HepG2 (cell line): ENCODE data around the gene FRMD3. TPM values are rescaled to one million over a fixed set of nuclear protein-coding genes. Genes with fewer than 3 reads are reported as not detected.
A peak's percentile ranks its signal among the peaks of the same experiment; 100 is the strongest.

Experiments used
- KLF12 ChIP-seq: sonication (generic); formaldehyde crosslinking; IDR thresholded peaks from 2 replicates; pipeline ENCODE4 v1.4.0; 2020; ENCODE audit warnings: missing genetic modification reagents, borderline replicate concordance
- KLF16 ChIP-seq, 2 experiments: sonication (generic) in 1 of 2; formaldehyde crosslinking in 1 of 2; IDR thresholded peaks; 2 replicates each; pipeline versions ENCODE4 v1.6.1 to v1.8.0; 2016 to 2023; ENCODE audit warnings: missing genetic modification reagents in 2 of 2, missing compliant biosample characterization in 1 of 2
- NCOA5 ChIP-seq: sonication (generic); formaldehyde crosslinking; IDR thresholded peaks from 2 replicates; pipeline ENCODE4 v1.4.0; 2020; ENCODE audit warnings: missing genetic modification reagents
- SRSF9 ChIP-seq: fragments of 200-400 bp; formaldehyde crosslinking; IDR thresholded peaks from 2 replicates; pipeline ENCODE4 v1.6.1; 2018; ENCODE audit warnings: borderline replicate concordance, mild to moderate bottlenecking, low read depth, low read length; ENCODE audit not compliant: insufficient read depth, poor library complexity, severe bottlenecking
- ZNF451 ChIP-seq: sonication (generic); formaldehyde crosslinking; IDR thresholded peaks from 2 replicates; pipeline ENCODE4 v1.5.0; 2020; ENCODE audit warnings: mild to moderate bottlenecking, missing genetic modification reagents
- polyA plus RNA-seq, 8 experiments: library from polyadenylated mRNA; depleted of rRNA in 3 of 8; stranded (reverse) in 7 of 8; unstranded in 1 of 8; fragments of >200 nt; fragmentation: Illumina TruSeq in 4 of 8; extraction: Trizol in 4 of 8; gene quantifications; 2 replicates each; pipeline versions ENCODE4 v1.2.1 to v1.2.3, GENCODE V29; 2011 to 2016; ENCODE audit warnings: low read depth in 4 of 8, missing spikeins in 1 of 8, mixed read lengths in 1 of 8; ENCODE audit not compliant: insufficient read depth in 1 of 8
- total RNA-seq, 5 experiments: library from RNA; depleted of rRNA; stranded (reverse); fragments of >200 nt; fragmentation: Illumina TruSeq; extraction: Trizol; gene quantifications; 2 replicates each; pipeline ENCODE4 v1.2.3, GENCODE V29; 2016; ENCODE audit warnings: low read depth in 1 of 5
- TF ChIP-seq, protein P1 (sequence below): sonication (generic); formaldehyde crosslinking; IDR thresholded peaks from 2 replicates; pipeline ENCODE4 v1.5.1; 2020; ENCODE audit warnings: mild to moderate bottlenecking, missing genetic modification reagents, moderate library complexity
- TF ChIP-seq, protein P2 (sequence below): sonication (generic); formaldehyde crosslinking; IDR thresholded peaks from 2 replicates; pipeline ENCODE4 v1.4.0; 2020; ENCODE audit warnings: missing genetic modification reagents, borderline replicate concordance
- TF ChIP-seq, protein P3 (sequence below): sonication (generic); formaldehyde crosslinking; IDR thresholded peaks from 2 replicates; pipeline ENCODE4 v1.4.0; 2020; ENCODE audit warnings: mild to moderate bottlenecking, missing genetic modification reagents
- TF ChIP-seq, protein P4 (sequence below): sonication (generic); formaldehyde crosslinking; IDR thresholded peaks from 2 replicates; pipeline ENCODE4 v1.5.1; 2020; ENCODE audit warnings: missing genetic modification reagents, mild to moderate bottlenecking, borderline replicate concordance

The FRMD3 gene
- total and polyA plus RNA-seq, 2 of the 13 experiments (the other 11 are each of a cell fraction or from before 2014, with no cell fraction given): 3.2 to 7.7 TPM

DNA sequence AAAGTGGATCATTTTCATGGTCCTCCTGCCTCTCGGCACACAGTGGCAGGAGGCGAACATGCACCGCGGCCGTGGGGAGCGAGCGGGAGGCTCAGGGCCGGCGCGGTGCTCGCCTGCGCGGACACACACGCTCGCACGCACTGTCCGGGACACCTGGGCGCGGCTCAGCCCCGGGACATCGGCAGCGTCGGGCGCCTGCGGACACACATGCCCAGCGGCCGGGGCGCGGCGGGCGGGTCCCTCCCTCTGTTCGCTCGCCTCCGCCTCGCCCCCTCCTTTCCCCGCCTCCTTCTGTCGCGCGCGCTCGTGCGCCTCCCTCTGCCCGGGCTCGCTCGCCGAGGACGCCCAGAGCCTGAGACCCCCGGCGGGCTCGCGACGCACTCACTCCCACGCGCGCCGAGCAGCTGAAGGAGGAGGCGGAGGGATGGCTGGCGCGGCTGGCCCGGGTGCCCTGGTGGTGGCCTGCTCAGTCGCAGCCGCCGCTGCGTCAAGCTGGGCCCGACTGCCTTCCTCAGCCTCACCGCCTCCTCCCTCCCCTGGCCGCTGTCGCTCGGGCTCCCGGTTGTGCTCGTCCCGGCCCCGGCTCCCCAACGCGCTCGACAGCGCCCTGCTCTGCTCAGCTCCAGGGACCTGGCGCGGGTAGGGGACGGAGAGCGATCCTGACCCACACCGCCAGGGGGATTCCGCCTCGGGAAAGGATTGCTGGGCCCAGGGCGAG, at the start of gene FRMD3 (continued):
- TF ChIP-seq, protein P1, sequence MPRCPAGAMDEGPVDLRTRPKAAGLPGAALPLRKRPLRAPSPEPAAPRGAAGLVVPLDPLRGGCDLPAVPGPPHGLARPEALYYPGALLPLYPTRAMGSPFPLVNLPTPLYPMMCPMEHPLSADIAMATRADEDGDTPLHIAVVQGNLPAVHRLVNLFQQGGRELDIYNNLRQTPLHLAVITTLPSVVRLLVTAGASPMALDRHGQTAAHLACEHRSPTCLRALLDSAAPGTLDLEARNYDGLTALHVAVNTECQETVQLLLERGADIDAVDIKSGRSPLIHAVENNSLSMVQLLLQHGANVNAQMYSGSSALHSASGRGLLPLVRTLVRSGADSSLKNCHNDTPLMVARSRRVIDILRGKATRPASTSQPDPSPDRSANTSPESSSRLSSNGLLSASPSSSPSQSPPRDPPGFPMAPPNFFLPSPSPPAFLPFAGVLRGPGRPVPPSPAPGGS (CRISPR knock-in tag): peak; percentile 80; the same call in 1 of the 2 replicates
- no peak for TF ChIP-seq NCOA5 (CRISPR knock-in tag)
- TF ChIP-seq ZNF451 (CRISPR knock-in tag): peak; percentile 69
- TF ChIP-seq, protein P2, sequence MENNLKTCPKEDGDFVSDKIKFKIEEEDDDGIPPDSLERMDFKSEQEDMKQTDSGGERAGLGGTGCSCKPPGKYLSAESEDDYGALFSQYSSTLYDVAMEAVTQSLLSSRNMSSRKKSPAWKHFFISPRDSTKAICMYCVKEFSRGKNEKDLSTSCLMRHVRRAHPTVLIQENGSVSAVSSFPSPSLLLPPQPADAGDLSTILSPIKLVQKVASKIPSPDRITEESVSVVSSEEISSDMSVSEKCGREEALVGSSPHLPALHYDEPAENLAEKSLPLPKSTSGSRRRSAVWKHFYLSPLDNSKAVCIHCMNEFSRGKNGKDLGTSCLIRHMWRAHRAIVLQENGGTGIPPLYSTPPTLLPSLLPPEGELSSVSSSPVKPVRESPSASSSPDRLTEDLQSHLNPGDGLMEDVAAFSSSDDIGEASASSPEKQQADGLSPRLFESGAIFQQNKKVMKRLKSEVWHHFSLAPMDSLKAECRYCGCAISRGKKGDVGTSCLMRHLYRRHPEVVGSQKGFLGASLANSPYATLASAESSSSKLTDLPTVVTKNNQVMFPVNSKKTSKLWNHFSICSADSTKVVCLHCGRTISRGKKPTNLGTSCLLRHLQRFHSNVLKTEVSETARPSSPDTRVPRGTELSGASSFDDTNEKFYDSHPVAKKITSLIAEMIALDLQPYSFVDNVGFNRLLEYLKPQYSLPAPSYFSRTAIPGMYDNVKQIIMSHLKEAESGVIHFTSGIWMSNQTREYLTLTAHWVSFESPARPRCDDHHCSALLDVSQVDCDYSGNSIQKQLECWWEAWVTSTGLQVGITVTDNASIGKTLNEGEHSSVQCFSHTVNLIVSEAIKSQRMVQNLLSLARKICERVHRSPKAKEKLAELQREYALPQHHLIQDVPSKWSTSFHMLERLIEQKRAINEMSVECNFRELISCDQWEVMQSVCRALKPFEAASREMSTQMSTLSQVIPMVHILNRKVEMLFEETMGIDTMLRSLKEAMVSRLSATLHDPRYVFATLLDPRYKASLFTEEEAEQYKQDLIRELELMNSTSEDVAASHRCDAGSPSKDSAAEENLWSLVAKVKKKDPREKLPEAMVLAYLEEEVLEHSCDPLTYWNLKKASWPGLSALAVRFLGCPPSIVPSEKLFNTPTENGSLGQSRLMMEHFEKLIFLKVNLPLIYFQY: no peak; the same call in 1 of the 2 replicates
- peak; percentile 75; the same call in 1 of the 2 replicates for TF ChIP-seq KLF12 (CRISPR knock-in tag)
- TF ChIP-seq, protein P3, sequence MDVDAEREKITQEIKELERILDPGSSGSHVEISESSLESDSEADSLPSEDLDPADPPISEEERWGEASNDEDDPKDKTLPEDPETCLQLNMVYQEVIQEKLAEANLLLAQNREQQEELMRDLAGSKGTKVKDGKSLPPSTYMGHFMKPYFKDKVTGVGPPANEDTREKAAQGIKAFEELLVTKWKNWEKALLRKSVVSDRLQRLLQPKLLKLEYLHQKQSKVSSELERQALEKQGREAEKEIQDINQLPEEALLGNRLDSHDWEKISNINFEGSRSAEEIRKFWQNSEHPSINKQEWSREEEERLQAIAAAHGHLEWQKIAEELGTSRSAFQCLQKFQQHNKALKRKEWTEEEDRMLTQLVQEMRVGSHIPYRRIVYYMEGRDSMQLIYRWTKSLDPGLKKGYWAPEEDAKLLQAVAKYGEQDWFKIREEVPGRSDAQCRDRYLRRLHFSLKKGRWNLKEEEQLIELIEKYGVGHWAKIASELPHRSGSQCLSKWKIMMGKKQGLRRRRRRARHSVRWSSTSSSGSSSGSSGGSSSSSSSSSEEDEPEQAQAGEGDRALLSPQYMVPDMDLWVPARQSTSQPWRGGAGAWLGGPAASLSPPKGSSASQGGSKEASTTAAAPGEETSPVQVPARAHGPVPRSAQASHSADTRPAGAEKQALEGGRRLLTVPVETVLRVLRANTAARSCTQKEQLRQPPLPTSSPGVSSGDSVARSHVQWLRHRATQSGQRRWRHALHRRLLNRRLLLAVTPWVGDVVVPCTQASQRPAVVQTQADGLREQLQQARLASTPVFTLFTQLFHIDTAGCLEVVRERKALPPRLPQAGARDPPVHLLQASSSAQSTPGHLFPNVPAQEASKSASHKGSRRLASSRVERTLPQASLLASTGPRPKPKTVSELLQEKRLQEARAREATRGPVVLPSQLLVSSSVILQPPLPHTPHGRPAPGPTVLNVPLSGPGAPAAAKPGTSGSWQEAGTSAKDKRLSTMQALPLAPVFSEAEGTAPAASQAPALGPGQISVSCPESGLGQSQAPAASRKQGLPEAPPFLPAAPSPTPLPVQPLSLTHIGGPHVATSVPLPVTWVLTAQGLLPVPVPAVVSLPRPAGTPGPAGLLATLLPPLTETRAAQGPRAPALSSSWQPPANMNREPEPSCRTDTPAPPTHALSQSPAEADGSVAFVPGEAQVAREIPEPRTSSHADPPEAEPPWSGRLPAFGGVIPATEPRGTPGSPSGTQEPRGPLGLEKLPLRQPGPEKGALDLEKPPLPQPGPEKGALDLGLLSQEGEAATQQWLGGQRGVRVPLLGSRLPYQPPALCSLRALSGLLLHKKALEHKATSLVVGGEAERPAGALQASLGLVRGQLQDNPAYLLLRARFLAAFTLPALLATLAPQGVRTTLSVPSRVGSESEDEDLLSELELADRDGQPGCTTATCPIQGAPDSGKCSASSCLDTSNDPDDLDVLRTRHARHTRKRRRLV (CRISPR knock-in tag): no peak
- peak in 1 of 2 experiments; percentile 66; a peak in 1 of 4 replicates for TF ChIP-seq KLF16 (CRISPR knock-in tag; IDR thresholded peaks at IDR 0.05)
- TF ChIP-seq SRSF9: no peak
- TF ChIP-seq, protein P4, sequence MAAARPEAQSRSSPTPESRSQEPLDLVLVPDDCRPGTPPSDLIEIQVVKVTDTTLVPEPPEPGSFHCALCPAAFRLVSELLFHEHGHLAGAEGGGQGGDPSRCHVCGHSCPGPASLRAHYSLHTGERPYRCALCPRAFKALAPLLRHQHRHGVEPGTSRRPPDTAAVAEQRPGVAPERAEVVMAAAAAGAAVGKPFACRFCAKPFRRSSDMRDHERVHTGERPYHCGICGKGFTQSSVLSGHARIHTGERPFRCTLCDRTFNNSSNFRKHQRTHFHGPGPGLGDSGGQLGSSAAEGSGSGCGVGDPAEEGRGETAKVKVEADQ: peak; percentile 68
